Activated naive CD8-positive, alpha-beta T cell treated with anti-CD3 and anti-CD28 coated beads for 36 hours (primary cell): ENCODE results near the gene ST8SIA6. TPM values are rescaled to one million over a fixed set of nuclear protein-coding genes. Genes with fewer than 3 reads are reported as not detected.
A peak's percentile ranks its signal among the peaks of the same experiment; 100 is the strongest.
"Not testable (repeated sequence)": the region's sequence is repeated elsewhere in the genome, so short reads cannot be mapped to it uniquely, and the experiment has no call there.

ENCODE experiments used
- DNase-seq: peaks from one replicate; pipeline ENCODE4 v3.0.0; 2021
- H3K27ac Mint-ChIP-seq: one replicate; pipeline ENCODE4 v1.8.0; 2022; ENCODE audit warnings: mild to moderate bottlenecking, moderate library complexity, mixed read lengths
- H3K27me3 Mint-ChIP-seq: one replicate; pipeline ENCODE4 v1.8.0; 2022; ENCODE audit warnings: mild to moderate bottlenecking, mixed read lengths
- H3K36me3 Mint-ChIP-seq: one replicate; pipeline ENCODE4 v1.8.0; 2021; ENCODE audit warnings: mild to moderate bottlenecking, mixed read lengths
- H3K4me1 Mint-ChIP-seq: one replicate; pipeline ENCODE4 v1.8.0; 2021; ENCODE audit warnings: mixed read lengths
- H3K4me3 Mint-ChIP-seq: one replicate; pipeline ENCODE4 v1.8.0; 2022; ENCODE audit warnings: mild to moderate bottlenecking, moderate library complexity, mixed read lengths
- H3K9me3 Mint-ChIP-seq: one replicate; pipeline ENCODE4 v1.8.0; 2022; ENCODE audit warnings: mixed read lengths
- total RNA-seq, 2 experiments: library from RNA; stranded (reverse); gene quantifications; one replicate each; pipeline ENCODE4 v1.2.3, GENCODE V29; 2021

Gene ST8SIA6
- total RNA-seq, 2 experiments from 2014 or later, result not detected

DNA sequence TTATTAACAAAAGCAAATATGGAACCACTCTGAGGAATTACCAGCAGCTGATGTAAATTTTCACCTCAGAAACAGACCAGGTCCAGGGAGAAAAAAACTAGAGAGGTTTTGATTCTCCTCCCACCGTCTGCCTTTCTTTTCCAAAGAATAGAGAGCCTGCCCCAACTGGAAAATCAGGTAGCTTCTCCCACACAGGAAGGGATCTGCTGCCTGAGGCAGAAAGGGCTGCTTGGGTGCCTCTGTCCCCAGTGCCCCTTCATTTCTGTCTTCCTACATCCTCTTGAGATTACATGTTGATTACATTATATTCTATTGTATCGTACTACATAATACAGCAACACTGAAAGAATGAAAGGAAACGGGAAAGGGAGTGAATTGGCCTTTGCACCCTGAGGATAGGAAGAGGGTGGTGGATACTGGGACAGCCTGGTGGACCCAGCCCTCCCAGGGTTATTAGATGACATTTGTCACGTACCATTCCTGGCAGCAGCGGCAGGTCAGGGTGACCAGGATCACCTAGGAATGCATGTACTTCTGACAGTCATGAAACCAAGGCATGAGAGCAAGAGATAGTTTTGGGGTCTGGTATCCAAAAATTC, 8.9 kb downstream of the ST8SIA6 start:
- H3K4me3 Mint-ChIP-seq, result no peak overlapping the region
- peaks cover 9% of the 10 kb centered on the region for H3K4me1 Mint-ChIP-seq

DNA sequence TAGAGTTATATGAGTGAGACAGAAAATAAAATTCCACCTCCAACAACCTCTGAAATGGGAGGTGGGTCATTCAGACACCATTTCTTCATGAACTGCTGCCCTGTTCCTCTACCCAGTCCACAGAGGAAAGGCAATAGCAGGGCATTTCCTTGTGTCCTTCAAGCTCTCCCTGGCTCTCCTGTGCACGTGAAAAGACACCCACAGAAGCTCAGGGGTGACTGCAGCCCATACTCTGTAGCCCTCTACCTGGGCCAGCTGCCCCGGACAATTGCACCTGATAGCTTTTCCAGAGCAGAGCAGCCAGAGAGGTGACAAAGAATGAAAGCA, 10.0 kb downstream of the ST8SIA6 start:
- peaks cover 9% of the 10 kb centered on the region for H3K4me1 Mint-ChIP-seq
- no peak overlapping the region for H3K27ac Mint-ChIP-seq
- H3K4me3 Mint-ChIP-seq, result no peak overlapping the region
- H3K36me3 Mint-ChIP-seq, result peaks cover 6% of the 10 kb centered on the region
- H3K9me3 Mint-ChIP-seq, result peaks cover 10% of the 10 kb centered on the region
- peaks cover 36% of the 10 kb centered on the region for H3K27me3 Mint-ChIP-seq
- DNase-seq, result no peak

More for the DNA sequence above, 8.9 kb downstream of the ST8SIA6 start:
- peaks cover 16% of the 10 kb centered on the region for H3K9me3 Mint-ChIP-seq
- DNase-seq, result no peak
- no peak overlapping the region for H3K27ac Mint-ChIP-seq
- peaks cover 8% of the 10 kb centered on the region for H3K36me3 Mint-ChIP-seq
- peaks cover 33% of the 10 kb centered on the region for H3K27me3 Mint-ChIP-seq

DNA sequence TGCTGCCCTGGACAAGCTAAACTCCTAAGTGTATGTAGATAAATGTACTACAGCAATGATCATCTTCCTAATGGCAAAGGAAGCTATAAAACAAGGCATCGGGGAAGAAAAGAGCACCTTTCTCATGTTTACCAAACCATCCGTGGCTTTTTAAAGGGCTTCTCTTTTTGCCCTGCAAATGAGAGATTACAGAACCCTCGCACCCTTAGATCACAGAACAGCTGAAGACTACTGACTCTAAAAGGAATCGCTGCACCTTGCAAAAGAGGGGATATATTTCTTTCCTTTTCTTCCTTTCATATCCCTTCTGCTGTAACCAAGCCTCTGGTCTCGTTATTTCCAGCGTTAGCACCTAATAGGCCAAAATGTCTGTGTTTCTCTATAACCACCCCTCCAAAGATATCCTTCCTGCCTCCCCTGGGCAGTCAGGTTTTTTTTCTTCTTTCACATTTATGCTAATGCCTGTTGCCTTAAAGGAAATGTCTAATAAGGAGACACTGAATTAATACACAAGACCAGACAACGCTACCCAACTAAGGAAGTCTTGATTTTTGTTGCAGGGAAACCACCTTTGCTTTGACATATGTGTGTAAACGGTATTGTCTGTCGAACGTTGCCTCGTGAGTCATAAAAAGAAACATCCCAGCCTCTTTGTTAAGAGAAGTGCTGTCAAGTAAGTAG, 10.5 kb downstream of the ST8SIA6 start:
- Mint-ChIP-seq H3K27ac (no peak overlapping the region), H3K4me3 (peak overlapping the region; percentile 23), H3K36me3 (peaks cover 4% of the 10 kb centered on the region), H3K27me3 (peaks cover 36% of the 10 kb centered on the region), H3K4me1 (peaks cover 9% of the 10 kb centered on the region), H3K9me3 (peaks cover 7% of the 10 kb centered on the region)
- no peak for DNase-seq

DNA sequence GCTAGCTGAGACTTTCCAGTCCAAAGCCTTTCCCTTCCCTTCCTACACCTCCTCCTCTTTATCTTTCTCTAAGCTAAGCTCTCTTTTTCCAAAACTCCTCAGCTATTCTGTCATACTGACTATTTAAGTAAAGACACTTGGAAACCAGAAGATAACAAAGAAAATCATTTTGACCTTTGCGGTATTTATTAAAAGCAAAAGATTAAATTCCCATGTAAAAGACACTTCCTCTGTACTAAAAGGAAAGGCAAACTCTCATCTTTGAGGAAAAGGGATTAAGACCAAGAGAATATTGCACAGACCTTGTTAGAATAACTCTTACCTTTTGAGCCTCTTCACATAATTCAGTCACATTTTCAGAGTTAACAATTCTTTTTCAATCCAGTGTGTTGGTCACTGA, 15.8 kb downstream of the ST8SIA6 start:
- Mint-ChIP-seq H3K36me3 (peaks cover 2% of the 10 kb centered on the region), H3K4me3 (no peak overlapping the region), H3K27ac (no peak overlapping the region), H3K27me3 (peaks cover 12% of the 10 kb centered on the region), H3K4me1 (peaks cover 1% of the 10 kb centered on the region), H3K9me3 (peaks cover 5% of the 10 kb centered on the region)
- DNase-seq, result no peak

DNA sequence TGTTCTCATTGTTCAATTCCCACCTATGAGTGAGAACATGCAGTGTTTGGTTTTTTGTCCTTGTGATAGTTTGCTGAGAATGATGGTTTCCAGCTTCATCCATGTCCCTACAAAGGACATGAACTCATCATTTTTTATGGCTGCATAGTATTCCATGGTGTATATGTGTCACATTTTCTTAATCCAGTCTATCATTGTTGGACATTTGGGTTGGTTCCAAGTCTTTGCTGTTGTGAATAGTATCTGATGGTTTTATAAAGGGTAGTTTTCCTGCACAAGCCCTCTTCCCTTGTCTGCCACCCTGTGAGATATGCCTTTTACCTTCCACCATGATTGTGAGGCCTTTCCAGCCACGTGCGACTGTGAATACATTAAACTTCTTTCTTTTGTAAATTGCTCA, 17.8 kb downstream of the ST8SIA6 start:
- not testable (repeated sequence) for H3K9me3 Mint-ChIP-seq, H3K4me1 Mint-ChIP-seq, H3K4me3 Mint-ChIP-seq, H3K27ac Mint-ChIP-seq, H3K27me3 Mint-ChIP-seq, H3K36me3 Mint-ChIP-seq, DNase-seq

DNA sequence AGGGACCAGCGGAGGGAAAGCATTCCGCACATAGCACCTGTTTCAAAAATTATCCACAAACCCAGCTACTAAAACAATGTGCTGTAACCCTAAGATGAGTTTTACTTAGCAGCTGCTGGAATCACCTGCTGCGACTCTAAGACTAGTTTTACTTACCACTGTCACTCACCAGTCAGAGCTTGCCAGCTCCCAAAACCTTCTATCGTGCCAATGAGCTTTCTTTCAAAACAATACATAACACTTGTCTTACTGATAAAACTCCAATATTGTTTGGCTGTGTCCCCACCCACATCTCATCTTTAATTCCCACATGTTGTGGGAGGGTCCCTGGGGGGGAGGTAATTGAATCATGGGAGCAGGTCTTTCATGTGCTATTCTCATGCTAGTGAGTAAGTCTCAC, 18.4 kb downstream of the ST8SIA6 start:
- Mint-ChIP-seq H3K4me1 (peaks cover 3% of the 10 kb centered on the region), H3K9me3 (peaks cover 5% of the 10 kb centered on the region)

DNA sequence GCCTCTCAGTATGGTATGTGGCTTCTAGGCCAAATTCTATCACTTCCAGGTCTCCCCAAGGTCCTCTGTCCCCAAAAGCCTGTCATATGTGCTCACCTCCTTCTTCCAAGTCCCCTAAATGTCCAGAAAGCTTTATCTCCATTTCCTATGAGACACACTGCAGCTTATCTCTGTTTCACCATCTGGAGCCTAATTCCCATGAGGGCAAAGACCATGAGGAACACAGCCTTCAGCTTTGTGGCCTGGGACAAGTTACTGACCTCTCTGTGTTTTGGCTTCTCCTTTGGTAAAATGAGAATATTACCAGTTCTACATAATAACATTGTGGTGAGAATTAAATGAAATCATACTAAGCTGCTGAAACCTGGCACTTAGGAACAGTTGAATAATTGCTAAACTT, 19.2 kb downstream of the ST8SIA6 start:
- no peak overlapping the region for H3K27ac Mint-ChIP-seq
- H3K36me3 Mint-ChIP-seq, result peaks cover 2% of the 10 kb centered on the region
- peaks cover 5% of the 10 kb centered on the region for H3K9me3 Mint-ChIP-seq
- DNase-seq, result no peak
- H3K4me3 Mint-ChIP-seq, result no peak overlapping the region
- peaks cover 10% of the 10 kb centered on the region for H3K27me3 Mint-ChIP-seq
- H3K4me1 Mint-ChIP-seq, result peaks cover 10% of the 10 kb centered on the region

More for the DNA sequence above, 18.4 kb downstream of the ST8SIA6 start:
- no peak overlapping the region for H3K27ac Mint-ChIP-seq
- DNase-seq, result no peak
- H3K4me3 Mint-ChIP-seq, result no peak overlapping the region
- peaks cover 10% of the 10 kb centered on the region for H3K27me3 Mint-ChIP-seq
- peaks cover 2% of the 10 kb centered on the region for H3K36me3 Mint-ChIP-seq

DNA sequence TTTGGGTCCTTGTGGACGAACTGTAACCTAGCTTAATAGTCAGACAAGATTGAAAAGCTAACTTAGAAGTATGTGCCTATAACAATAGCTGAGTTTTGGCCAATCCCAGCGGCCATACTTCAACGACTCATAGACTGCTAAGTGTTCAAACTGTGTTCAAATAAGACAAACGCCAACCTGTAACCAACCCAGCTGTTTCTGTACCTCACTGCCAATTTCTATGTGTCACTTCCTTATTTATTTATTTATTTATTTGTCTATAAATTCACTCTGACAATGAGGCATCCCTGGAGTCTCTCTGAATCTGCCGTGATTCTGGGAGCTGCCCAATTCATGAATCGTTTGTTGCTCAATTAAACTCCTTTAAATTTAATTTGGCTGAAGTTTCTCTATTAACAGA, 21.7 kb downstream of the ST8SIA6 start:
- H3K4me1 Mint-ChIP-seq, result peaks cover 32% of the 10 kb centered on the region
- no peak for DNase-seq
- H3K9me3 Mint-ChIP-seq, result peaks cover 5% of the 10 kb centered on the region
- no peak overlapping the region for H3K27ac Mint-ChIP-seq
- H3K27me3 Mint-ChIP-seq, result peaks cover 6% of the 10 kb centered on the region
- H3K36me3 Mint-ChIP-seq, result peaks cover 2% of the 10 kb centered on the region
- H3K4me3 Mint-ChIP-seq, result no peak overlapping the region

DNA sequence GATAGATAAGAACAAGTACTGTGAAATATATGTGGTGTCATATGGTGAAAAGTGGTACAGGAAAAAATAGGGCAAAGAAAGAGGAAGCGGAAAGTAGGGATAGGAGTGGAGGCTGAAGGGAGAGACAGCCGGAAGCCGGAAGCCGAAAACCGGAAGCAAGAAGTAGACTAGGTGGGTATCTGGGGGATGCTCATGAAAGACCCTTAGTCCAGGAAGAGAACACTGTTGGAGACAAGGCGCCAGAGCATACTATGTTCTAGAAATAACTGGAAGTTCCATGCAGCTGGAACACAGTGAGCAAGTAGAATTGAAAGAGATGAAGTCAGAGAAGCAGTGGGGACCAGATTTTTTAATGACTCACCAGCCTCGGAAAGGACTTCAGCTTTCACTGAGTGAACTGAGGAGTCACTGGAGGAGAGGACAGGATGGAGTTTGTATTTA, 22.5 kb downstream of the ST8SIA6 start:
- Mint-ChIP-seq H3K9me3 (peaks cover 3% of the 10 kb centered on the region), H3K27me3 (peaks cover 6% of the 10 kb centered on the region), H3K36me3 (peaks cover 3% of the 10 kb centered on the region), H3K27ac (no peak overlapping the region), H3K4me3 (no peak overlapping the region), H3K4me1 (peaks cover 40% of the 10 kb centered on the region)
- DNase-seq, result no peak

DNA sequence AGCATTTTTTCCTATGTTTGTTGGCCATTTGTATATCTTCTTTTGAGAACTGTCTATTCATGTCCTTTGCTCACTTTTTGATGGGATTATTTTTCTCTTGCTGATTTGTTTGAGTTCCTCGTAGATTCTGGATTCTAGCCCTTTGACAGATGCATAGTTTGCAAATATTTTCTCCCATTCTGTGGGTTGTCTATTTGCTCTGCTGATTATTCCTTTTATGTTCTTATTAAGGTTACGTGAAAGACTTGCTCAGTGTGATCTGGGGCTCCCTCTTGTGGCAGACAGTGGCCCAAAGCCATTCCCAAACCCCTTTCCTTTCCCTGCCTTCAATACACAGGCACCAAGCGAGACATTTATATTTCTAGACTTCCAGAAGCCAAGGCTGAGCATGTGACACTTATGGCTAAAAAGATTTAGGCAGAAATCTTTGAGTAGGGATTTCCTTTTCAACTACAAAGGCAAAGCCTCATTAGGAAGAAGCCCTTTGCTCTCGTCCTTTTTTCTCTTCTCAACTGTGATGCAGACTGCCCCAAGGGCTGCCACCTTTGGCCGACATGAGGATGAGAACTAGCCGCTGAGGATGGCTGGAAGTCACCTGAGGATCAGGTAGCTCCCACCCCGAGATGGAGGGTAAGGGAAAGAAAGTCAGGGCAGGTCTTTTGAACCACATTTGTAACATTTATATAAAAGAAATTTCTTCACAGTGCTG, 23.6 kb downstream of the ST8SIA6 start:
- peaks cover 6% of the 10 kb centered on the region for H3K27me3 Mint-ChIP-seq
- peak; percentile 41 for DNase-seq
- H3K27ac Mint-ChIP-seq, result no peak overlapping the region
- peaks cover 51% of the 10 kb centered on the region for H3K4me1 Mint-ChIP-seq
- H3K4me3 Mint-ChIP-seq, result no peak overlapping the region
- peaks cover 2% of the 10 kb centered on the region for H3K36me3 Mint-ChIP-seq
- no peaks in the 10 kb centered on the region for H3K9me3 Mint-ChIP-seq

DNA sequence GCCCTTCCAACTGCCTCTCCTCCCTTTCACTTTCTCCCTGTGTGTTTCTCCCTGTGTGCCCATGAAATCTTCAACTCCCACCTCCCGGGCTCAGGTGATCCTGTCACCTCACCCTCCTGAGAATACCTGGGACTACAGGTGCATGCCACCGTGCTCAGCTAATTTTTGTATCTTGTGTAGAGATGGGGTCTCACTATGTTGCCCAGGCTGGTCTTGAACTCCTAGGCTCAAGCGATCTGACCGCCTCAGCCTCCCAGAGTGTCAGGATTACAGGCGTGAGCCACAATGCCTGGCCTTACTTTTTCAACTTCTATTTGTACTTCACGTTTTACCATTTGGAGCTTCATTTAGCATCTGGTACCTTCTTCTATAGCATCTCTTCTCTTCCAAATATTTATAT, 24.9 kb downstream of the ST8SIA6 start:
- H3K4me1 Mint-ChIP-seq, result peaks cover 59% of the 10 kb centered on the region
- DNase-seq, result no peak

DNA sequence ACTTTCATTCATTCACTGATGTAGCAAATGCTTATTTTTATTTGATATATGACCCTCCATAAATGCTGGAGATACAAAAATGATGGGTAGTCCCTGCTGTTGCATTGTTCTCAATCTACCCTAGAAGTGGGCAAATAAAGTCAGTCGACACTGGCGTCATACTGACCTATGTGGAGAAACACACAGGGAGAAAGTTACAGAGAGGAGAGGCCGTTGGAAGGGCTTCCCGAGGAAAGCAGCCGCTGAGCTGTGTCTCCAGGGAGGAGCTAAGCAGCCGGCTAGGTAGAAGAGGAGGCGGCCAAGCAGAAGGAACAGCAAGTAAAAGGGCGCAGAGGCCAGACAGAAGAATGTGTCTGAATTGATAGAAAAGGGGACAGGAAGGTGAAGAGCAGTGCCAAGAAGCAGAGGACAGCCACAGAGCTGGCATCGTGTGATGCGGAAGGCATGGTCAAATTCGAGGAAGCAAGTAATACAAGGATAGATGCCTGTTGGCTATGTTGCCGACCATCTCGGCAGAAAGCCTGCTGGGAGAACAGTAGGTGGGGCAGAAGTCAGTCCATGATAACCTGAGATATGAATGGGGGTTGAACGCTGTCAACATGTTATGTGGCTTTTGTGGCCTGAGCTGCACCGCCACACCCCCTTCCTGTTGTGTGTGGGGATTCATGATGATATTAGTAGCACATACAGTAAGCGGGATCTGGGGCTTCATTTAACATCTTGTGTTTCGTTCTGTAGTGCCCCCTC, 25.9 kb downstream of the ST8SIA6 start:
- H3K27me3 Mint-ChIP-seq, result peaks cover 6% of the 10 kb centered on the region
- no peaks in the 10 kb centered on the region for H3K9me3 Mint-ChIP-seq
- H3K27ac Mint-ChIP-seq, result peak overlapping the region; percentile 21
- H3K4me1 Mint-ChIP-seq, result peaks cover 67% of the 10 kb centered on the region
- H3K4me3 Mint-ChIP-seq, result peak overlapping the region; percentile 69
- DNase-seq, result peak; percentile 60
- H3K36me3 Mint-ChIP-seq, result peaks cover 2% of the 10 kb centered on the region

More for the DNA sequence above, 24.9 kb downstream of the ST8SIA6 start:
- H3K27me3 Mint-ChIP-seq, result peaks cover 6% of the 10 kb centered on the region
- peaks cover 2% of the 10 kb centered on the region for H3K36me3 Mint-ChIP-seq
- H3K4me3 Mint-ChIP-seq, result peak overlapping the region; percentile 50
- H3K27ac Mint-ChIP-seq, result peak overlapping the region; percentile 3
- no peaks in the 10 kb centered on the region for H3K9me3 Mint-ChIP-seq

DNA sequence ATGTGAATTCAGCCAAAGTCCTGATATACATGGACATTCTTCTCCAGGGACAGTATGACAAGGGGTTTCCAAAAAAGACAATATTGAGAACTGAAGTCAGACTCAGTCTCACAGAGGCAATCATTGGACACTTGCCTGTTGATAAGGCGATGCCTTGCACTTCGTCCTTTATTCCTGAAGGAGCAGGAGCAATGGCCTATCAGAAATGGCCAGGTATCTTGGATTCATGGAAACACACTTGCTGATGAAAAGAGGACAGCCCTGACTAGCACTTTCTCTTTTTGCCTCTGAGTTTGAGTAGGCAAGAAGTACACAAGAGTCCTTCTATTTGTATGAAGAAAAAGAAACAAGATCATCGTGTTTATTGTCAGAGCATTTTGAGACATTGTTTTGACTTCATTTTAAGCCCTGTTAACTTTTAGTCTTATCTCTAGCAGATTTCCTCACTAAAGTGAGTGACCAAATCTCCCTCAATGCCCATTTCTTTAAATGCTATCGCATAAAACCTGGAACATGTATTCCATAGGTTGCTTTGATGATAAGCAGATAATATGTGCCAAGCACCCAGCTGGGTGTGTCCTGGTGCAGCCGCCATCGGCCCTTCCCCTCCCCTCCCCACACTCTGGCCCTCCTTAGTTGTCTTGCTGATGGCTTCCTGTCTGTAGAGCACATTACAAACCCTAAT, 26.6 kb downstream of the ST8SIA6 start:
- peak overlapping the region; percentile 69 for H3K4me3 Mint-ChIP-seq
- peaks cover 6% of the 10 kb centered on the region for H3K27me3 Mint-ChIP-seq
- no peak for DNase-seq
- H3K9me3 Mint-ChIP-seq, result no peaks in the 10 kb centered on the region
- H3K36me3 Mint-ChIP-seq, result peaks cover 2% of the 10 kb centered on the region
- peaks cover 71% of the 10 kb centered on the region for H3K4me1 Mint-ChIP-seq
- H3K27ac Mint-ChIP-seq, result peak overlapping the region; percentile 21

DNA sequence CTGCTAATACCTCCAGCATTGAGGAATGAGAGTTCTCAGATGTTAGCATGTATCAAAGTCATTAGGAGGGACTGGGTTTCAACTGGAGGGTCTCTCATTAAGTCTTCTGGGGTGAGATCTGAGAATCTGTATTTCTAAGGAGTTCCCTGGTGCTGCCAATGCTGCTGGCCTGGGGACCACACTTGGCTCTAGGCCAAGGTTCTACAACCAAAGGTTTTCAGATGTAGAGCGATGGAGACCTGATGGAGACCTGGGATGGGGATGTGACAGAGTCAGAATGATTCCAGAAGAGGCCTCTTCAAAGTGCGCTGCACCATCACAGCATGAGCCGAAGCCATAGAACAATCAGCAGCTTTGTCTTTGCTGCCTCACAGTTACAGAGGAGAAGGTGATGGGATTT, 27.2 kb downstream of the ST8SIA6 start:
- Mint-ChIP-seq H3K9me3 (no peaks in the 10 kb centered on the region), H3K4me3 (no peak overlapping the region), H3K4me1 (peaks cover 71% of the 10 kb centered on the region), H3K27ac (no peak overlapping the region), H3K36me3 (peaks cover 2% of the 10 kb centered on the region), H3K27me3 (peaks cover 6% of the 10 kb centered on the region)
- no peak for DNase-seq
